Endodermal cell (in vitro differentiated cells): ENCODE data around the gene RCSD1. TPM values are rescaled to one million over a fixed set of nuclear protein-coding genes. Genes with fewer than 3 reads are reported as not detected.

Experiments
- DNase-seq: peaks from one replicate; pipeline ENCODE4 v3.0.0-alpha.2; 2017
- H3K27ac ChIP-seq: 2 replicates; pipeline ENCODE4 v1.5.1; 2013; ENCODE audit warnings: mild to moderate bottlenecking, low read depth, low read length, moderate library complexity
- H3K27me3 ChIP-seq: 2 replicates; pipeline ENCODE4 v1.6.1; 2013; ENCODE audit warnings: mild to moderate bottlenecking, low read length, moderate library complexity; ENCODE audit not compliant: insufficient read depth, control insufficient read depth, poor library complexity, severe bottlenecking
- H3K36me3 ChIP-seq: 2 replicates; pipeline ENCODE4 v1.7.0; 2013; ENCODE audit warnings: mild to moderate bottlenecking, low read length, moderate library complexity; ENCODE audit not compliant: control insufficient read depth, insufficient read depth
- H3K4me1 ChIP-seq: one replicate; pipeline ENCODE4 v1.7.0; 2013; ENCODE audit warnings: low read length; ENCODE audit not compliant: control insufficient read depth, insufficient read depth
- H3K4me3 ChIP-seq: 2 replicates; pipeline ENCODE4 v1.5.1; 2013; ENCODE audit warnings: mild to moderate bottlenecking, low read length, moderate library complexity
- H3K9ac ChIP-seq: 2 replicates; pipeline ENCODE4 v1.6.1; 2013; ENCODE audit warnings: mild to moderate bottlenecking, low read length, moderate library complexity; ENCODE audit not compliant: poor library complexity, severe bottlenecking; ENCODE audit errors: extremely low read depth
- H3K9me3 ChIP-seq: 2 replicates; pipeline ENCODE4 v1.6.1; 2013; ENCODE audit warnings: mild to moderate bottlenecking, low read length, moderate library complexity; ENCODE audit not compliant: control insufficient read depth
- H3K27ac Mint-ChIP-seq: 2 replicates; pipeline ENCODE4 v1.8.0; 2020; ENCODE audit warnings: mixed read lengths
- H3K27me3 Mint-ChIP-seq: 2 replicates; pipeline ENCODE4 v1.8.0; 2021; ENCODE audit warnings: mild to moderate bottlenecking, mixed read lengths; ENCODE audit not compliant: insufficient read depth
- H3K36me3 Mint-ChIP-seq: 2 replicates; pipeline ENCODE4 v1.8.0; 2020; ENCODE audit warnings: low read depth, mixed read lengths
- H3K4me1 Mint-ChIP-seq: 2 replicates; pipeline ENCODE4 v1.8.0; 2020; ENCODE audit warnings: mixed read lengths
- H3K4me3 Mint-ChIP-seq: 2 replicates; pipeline ENCODE4 v1.8.0; 2020; ENCODE audit warnings: mild to moderate bottlenecking, moderate library complexity, mixed read lengths
- H3K9me3 Mint-ChIP-seq: 2 replicates; pipeline ENCODE4 v1.8.0; 2020; ENCODE audit warnings: mild to moderate bottlenecking, mixed read lengths
- CTCF ChIP-seq: fragments of 200-600 bp; sonication (generic); conservative IDR thresholded peaks from 2 replicates; pipeline ENCODE4 v1.5.0; 2021; ENCODE audit warnings: antibody characterized with exemption, mild to moderate bottlenecking
- WGBS, 2 experiments: methylation state at CpG; one replicate each; pipeline versions ENCODE4 v1.1.5 to v1.1.7; 2013; ENCODE audit warnings: missing lambda C conversion rate in 2 of 2, mixed read lengths in 1 of 2; ENCODE audit not compliant: insufficient coverage in 1 of 2, insufficient read length in 1 of 2; 5-methylcytosine and 5-hydroxymethylcytosine counted together
- total RNA-seq, 2 donors: library from RNA; stranded (reverse); fragmentation: NEBNext Ultra II Directional in 1 of 2; extraction: Animal tissue kit (Norgen Biotek cat#: 25700) in 1 of 2; gene quantifications; 2 replicates in 1 of 2; 3 replicates in 1 of 2; pipeline ENCODE4 v1.2.1, GENCODE V29; 2021

RCSD1 gene
- total RNA-seq, 2 donors from 2014 or later: 0.11 to 0.29 TPM

- DNase-seq: peak; percentile 73
- Histone ChIP-seq H3K9ac (peak overlapping the region; percentile 53), H3K27ac (no peak overlapping the region), H3K4me1 (no peaks in the 10 kb centered on the region), H3K36me3 (no peaks in the 10 kb centered on the region), H3K27me3 (no peaks in the 10 kb centered on the region), H3K9me3 (no peaks in the 10 kb centered on the region), H3K4me3 (peak overlapping the region; percentile 86)
- no peaks in the 10 kb centered on the region for H3K36me3 Mint-ChIP-seq
- H3K4me1 Mint-ChIP-seq: peaks cover 50% of the 10 kb centered on the region
- peak overlapping the region; percentile 77 for H3K27ac Mint-ChIP-seq
- WGBS, 2 experiments: 39 to 48% methylated on average over 8 to 13 of the region's 13 CpGs
- H3K27me3 Mint-ChIP-seq: no peaks in the 10 kb centered on the region
- H3K9me3 Mint-ChIP-seq: no peaks in the 10 kb centered on the region
- peak overlapping the region; percentile 77 for H3K4me3 Mint-ChIP-seq
- peak; percentile 56 for TF ChIP-seq CTCF
These were observed 91.1 kb downstream of the RCSD1 start for GRCh38 chr1:167720965-167721616.

GRCh38 chr1:167721617-167722151 is 91.7 kb downstream of the RCSD1 start, which contains the start of gene MPZL1:
Gene MPZL1 (plus strand): TSS chr1:167721982. CDS start chr1:167722152, 170 bp downstream.
- H3K27ac ChIP-seq: peak within 1 kb of the TSS; percentile 4
- peak; percentile 98 for DNase-seq
- peak within 1 kb of the TSS; percentile 53 for H3K9ac ChIP-seq
- no peaks in the 10 kb centered on the region for H3K9me3 Mint-ChIP-seq
- no peaks in the 10 kb centered on the region for H3K4me1 ChIP-seq
- H3K27ac Mint-ChIP-seq: peak within 1 kb of the TSS; percentile 77
- no peaks in the 10 kb centered on the region for H3K27me3 Mint-ChIP-seq
- H3K4me3 Mint-ChIP-seq: peak within 1 kb of the TSS; percentile 77
- H3K9me3 ChIP-seq: no peaks in the 10 kb centered on the region
- no peaks in the 10 kb centered on the region for H3K36me3 Mint-ChIP-seq
- TF ChIP-seq CTCF: no peak
- H3K4me3 ChIP-seq: peak within 1 kb of the TSS; percentile 86
- H3K4me1 Mint-ChIP-seq: peaks cover 56% of the 10 kb centered on the region
- WGBS, 2 experiments: 0 to 1% methylated on average over 15 to 52 of the region's 52 CpGs
- H3K36me3 ChIP-seq: no peaks in the 10 kb centered on the region
- H3K27me3 ChIP-seq: no peaks in the 10 kb centered on the region

- no peaks in the 10 kb centered on the region for H3K27me3 ChIP-seq
- 0 to 1% methylated on average over 5 to 52 of the region's 52 CpGs for WGBS, 2 experiments
- no peaks in the 10 kb centered on the region for H3K36me3 ChIP-seq
- H3K4me3 ChIP-seq: peak overlapping the region; percentile 86
- Mint-ChIP-seq H3K9me3 (no peaks in the 10 kb centered on the region), H3K27me3 (no peaks in the 10 kb centered on the region), H3K4me3 (peak overlapping the region; percentile 77), H3K36me3 (no peaks in the 10 kb centered on the region), H3K4me1 (peaks cover 60% of the 10 kb centered on the region), H3K27ac (peak overlapping the region; percentile 49)
- H3K4me1 ChIP-seq: peaks cover 2% of the 10 kb centered on the region
- peak overlapping the region; percentile 53 for H3K9ac ChIP-seq
- TF ChIP-seq CTCF: no peak
- no peaks in the 10 kb centered on the region for H3K9me3 ChIP-seq
- H3K27ac ChIP-seq: peak overlapping the region; percentile 4
- peak; percentile 81 for DNase-seq
These were observed 92.3 kb downstream of the RCSD1 start for GRCh38 chr1:167722152-167722869.
